ENCODE measurements around the gene AMIGO3. TPM values are rescaled to one million over a fixed set of nuclear protein-coding genes. Genes with fewer than 3 reads are reported as not detected.
"Not testable (repeated sequence)": the region's sequence is repeated elsewhere in the genome, so short reads cannot be mapped to it uniquely, and the experiment has no call there.

AMIGO3 gene
- polyA plus RNA-seq, 1 experiment = not detected

GRCh38 chr3:49690856-49691255 is 28.6 kb downstream of the AMIGO3 start:
- POLR2A ChIA-PET; H3K27me3 ChIP-seq (ENCODE audit: control insufficient read depth, insufficient read depth, low read length); DNase-seq (ENCODE audit: low read depth); CTCF ChIA-PET; H3K4me3 ChIP-seq (ENCODE audit: low read depth, low read length); H3K36me3 ChIP-seq (ENCODE audit: control insufficient read depth, insufficient read depth, low read length): not testable (repeated sequence)

- H3K27me3 ChIP-seq (ENCODE audit: control insufficient read depth, insufficient read depth, low read length); H3K36me3 ChIP-seq (ENCODE audit: control insufficient read depth, insufficient read depth, low read length); POLR2A ChIA-PET; DNase-seq (ENCODE audit: low read depth): not testable (repeated sequence)
- H3K4me3 ChIP-seq (ENCODE audit: low read depth, low read length) = peak overlapping the region; percentile 90
- CTCF ChIA-PET = interaction anchor here (1.6 kb wide), 1 partner anchor 11 kb away, joined by 7 read pairs; no protein-coding TSS in a partner anchor
These were observed 29.4 kb downstream of the AMIGO3 start for GRCh38 chr3:49689908-49690624.

GRCh38 chr3:49689046-49689907 is 30.2 kb downstream of the AMIGO3 start, which contains the start of the genes MST1 and RNF123:
Gene MST1, minus strand, starts transcription at chr3:49689474. Its CDS starts 783 bp downstream, at chr3:49688691.
Gene RNF123, plus strand, starts transcription at chr3:49689557. Its CDS starts 1,609 bp downstream, at chr3:49691166.
- no peaks in the 10 kb centered on the region for H3K27me3 ChIP-seq (ENCODE audit: control insufficient read depth, insufficient read depth, low read length)
- peak within 1 kb of the TSS; percentile 90 for H3K4me3 ChIP-seq (ENCODE audit: low read depth, low read length)
- peaks cover 3% of the 10 kb centered on the region for H3K36me3 ChIP-seq (ENCODE audit: control insufficient read depth, insufficient read depth, low read length)
- ChIA-PET POLR2A (no interaction called here), CTCF (interaction anchor here (0.6 to 1.6 kb wide), 2 partner anchors 12 to 43 kb away, joined by 3 to 7 read pairs; no protein-coding TSS in a partner anchor)
- no peak for DNase-seq (ENCODE audit: low read depth)
- peak; percentile 56 for TF ChIP-seq CTCF (IDR thresholded peaks at IDR 0.05; ENCODE audit: insufficient read depth, low read depth, low read length)

GRCh38 chr3:49688338-49689045 is 31.0 kb downstream of the AMIGO3 start:
- POLR2A ChIA-PET; DNase-seq (ENCODE audit: low read depth): not testable (repeated sequence)
- peak overlapping the region; percentile 90 for H3K4me3 ChIP-seq (ENCODE audit: low read depth, low read length)

GRCh38 chr3:49687424-49687795 is 32.1 kb downstream of the AMIGO3 start:
- DNase-seq (ENCODE audit: low read depth); POLR2A ChIA-PET; H3K27me3 ChIP-seq (ENCODE audit: control insufficient read depth, insufficient read depth, low read length); CTCF ChIA-PET; H3K4me3 ChIP-seq (ENCODE audit: low read depth, low read length): not testable (repeated sequence)
- H3K36me3 ChIP-seq (ENCODE audit: control insufficient read depth, insufficient read depth, low read length) = peaks cover 15% of the 10 kb centered on the region

More at GRCh38 chr3:49688338-49689045, 31.0 kb downstream of the AMIGO3 start:
- not testable (repeated sequence) for H3K36me3 ChIP-seq (ENCODE audit: control insufficient read depth, insufficient read depth, low read length); H3K27me3 ChIP-seq (ENCODE audit: control insufficient read depth, insufficient read depth, low read length)
- CTCF ChIA-PET = interaction anchor here (0.6 to 1.6 kb wide), 2 partner anchors 13 to 42 kb away, joined by 3 to 7 read pairs; no protein-coding TSS in a partner anchor

- H3K27me3 ChIP-seq (ENCODE audit: control insufficient read depth, insufficient read depth, low read length); DNase-seq (ENCODE audit: low read depth); POLR2A ChIA-PET; CTCF ChIA-PET: not testable (repeated sequence)
- peak overlapping the region; percentile 6; the same call in 1 of the 2 replicates for H3K4me3 ChIP-seq (ENCODE audit: low read depth, low read length)
- H3K36me3 ChIP-seq (ENCODE audit: control insufficient read depth, insufficient read depth, low read length) = peaks cover 15% of the 10 kb centered on the region
These were observed 32.6 kb downstream of the AMIGO3 start for GRCh38 chr3:49686769-49687423.

GRCh38 chr3:49686346-49686745 is 33.1 kb downstream of the AMIGO3 start:
- Histone ChIP-seq H3K36me3 (ENCODE audit: control insufficient read depth, insufficient read depth, low read length) (peaks cover 15% of the 10 kb centered on the region), H3K4me3 (ENCODE audit: low read depth, low read length) (peak overlapping the region; percentile 13)
- H3K27me3 ChIP-seq (ENCODE audit: control insufficient read depth, insufficient read depth, low read length); CTCF ChIA-PET; DNase-seq (ENCODE audit: low read depth); POLR2A ChIA-PET: not testable (repeated sequence)

- H3K36me3 ChIP-seq (ENCODE audit: control insufficient read depth, insufficient read depth, low read length) = peaks cover 15% of the 10 kb centered on the region
- POLR2A ChIA-PET; DNase-seq (ENCODE audit: low read depth); H3K27me3 ChIP-seq (ENCODE audit: control insufficient read depth, insufficient read depth, low read length); H3K4me3 ChIP-seq (ENCODE audit: low read depth, low read length); CTCF ChIA-PET: not testable (repeated sequence)
These were observed 33.6 kb downstream of the AMIGO3 start for GRCh38 chr3:49685846-49686245.

GRCh38 chr3:49685103-49685502 is 34.4 kb downstream of the AMIGO3 start:
- H3K4me3 ChIP-seq (ENCODE audit: low read depth, low read length); POLR2A ChIA-PET; CTCF ChIA-PET; DNase-seq (ENCODE audit: low read depth); H3K27me3 ChIP-seq (ENCODE audit: control insufficient read depth, insufficient read depth, low read length): not testable (repeated sequence)
- H3K36me3 ChIP-seq (ENCODE audit: control insufficient read depth, insufficient read depth, low read length) = peaks cover 21% of the 10 kb centered on the region

- H3K27me3 ChIP-seq (ENCODE audit: control insufficient read depth, insufficient read depth, low read length); CTCF ChIA-PET; POLR2A ChIA-PET; DNase-seq (ENCODE audit: low read depth); H3K4me3 ChIP-seq (ENCODE audit: low read depth, low read length): not testable (repeated sequence)
- peaks cover 25% of the 10 kb centered on the region for H3K36me3 ChIP-seq (ENCODE audit: control insufficient read depth, insufficient read depth, low read length)
These were observed 35.0 kb downstream of the AMIGO3 start for GRCh38 chr3:49684453-49684852.
